Measurements from ENCODE around the gene GEMIN5. TPM values are rescaled to one million over a fixed set of nuclear protein-coding genes. Genes with fewer than 3 reads are reported as not detected.

Gene GEMIN5
- total and polyA plus RNA-seq, 2 of the 4 experiments (the other 2 are of a cell fraction): 9.0 to 31.5 TPM

- CTCF ChIA-PET: no interaction called here
- no peak overlapping the region for H2AK9ac ChIP-seq (replicated peaks; ENCODE audit: low read depth, low read length, poor library complexity)
Observed at GRCh38 chr5:154895606-154896561, 42.1 kb downstream of the GEMIN5 start.

More at GRCh38 chr5:154895606-154896561, 42.1 kb downstream of the GEMIN5 start:
- DNase-seq (no peak), ATAC-seq (ENCODE audit: low read depth) (no peak)
- no peaks in the 10 kb centered on the region for H3K27me3 ChIP-seq (ENCODE audit: control insufficient read depth, insufficient read depth, low read length)
- WGBS, 2 experiments (ENCODE audit: extremely low coverage in 2 of 2, insufficient read length in 1 of 2): no CpG with 5 or more reads among the region's 14 CpGs
- H2BK15ac ChIP-seq (ENCODE audit: low read depth, low read length): no peak overlapping the region
- H3K4me3 ChIP-seq (ENCODE audit: insufficient read depth, low read depth, low read length): no peak overlapping the region
- in situ Hi-C loops (cut with MboI; ENCODE audit: low sequenced_read_pairs) (no loop called here), intact Hi-C loops (cut with micrococcal nuclease) (no loop called here), dilution Hi-C loops (cut with HindIII; ENCODE audit: low sequenced_read_pairs, unreplicated experiment) (no loop called here)
- H3K9me3 ChIP-seq (ENCODE audit: control insufficient read depth, insufficient read depth, low read length): no peaks in the 10 kb centered on the region
- TF ChIP-seq SMC3 (IDR thresholded peaks at IDR 0.05; ENCODE audit: low read depth, low read length) (no peak), USF2 (IDR thresholded peaks at IDR 0.05; ENCODE audit: low read depth, low read length) (no peak), CHD1 (IDR thresholded peaks at IDR 0.05; ENCODE audit: low read depth, low read length) (no peak), MAZ (IDR thresholded peaks at IDR 0.05; ENCODE audit: borderline replicate concordance, low read depth, low read length) (no peak)
- no peak overlapping the region for H3K27ac ChIP-seq (ENCODE audit: insufficient read depth, low read length)
- H4K20me1 ChIP-seq (ENCODE audit: insufficient read depth, low read length): no peaks in the 10 kb centered on the region
- no peak overlapping the region for H2AK5ac ChIP-seq (ENCODE audit: low read depth, low read length)
- H3K14ac ChIP-seq (replicated peaks; ENCODE audit: low read depth, low read length): no peak overlapping the region
- H3K79me1 ChIP-seq (ENCODE audit: low read depth in 1 of 2, low read length in 2 of 2): no peaks in the 10 kb centered on the region
- H2BK5ac ChIP-seq (ENCODE audit: low read depth, low read length, poor library complexity, severe bottlenecking): no peak overlapping the region
- POLR2A ChIA-PET (ENCODE audit: unreplicated experiment): interaction anchor here (0.6 kb wide), 1 partner anchor 8 kb away, joined by 5 read pairs; no protein-coding TSS in a partner anchor
- no peak overlapping the region for H2BK120ac ChIP-seq (ENCODE audit: low read depth, low read length)
- no TSS peak for BruUV-seq (replicated peaks)
- H3K18ac ChIP-seq (ENCODE audit: low read depth, low read length): no peak overlapping the region
- no peak overlapping the region for H3K23ac ChIP-seq (ENCODE audit: low read depth, low read length)
- no peak overlapping the region for H2AFZ ChIP-seq (replicated peaks; ENCODE audit: low read length, poor library complexity)
- no peaks in the 10 kb centered on the region for H3K4me1 ChIP-seq (ENCODE audit: control insufficient read depth, insufficient read depth, low read length)
- H3K9ac ChIP-seq (ENCODE audit: low read depth, low read length): no peak overlapping the region
- peaks cover 42% of the 10 kb centered on the region for H3K36me3 ChIP-seq (ENCODE audit: control insufficient read depth, insufficient read depth, low read length)
- no peak overlapping the region for H4K8ac ChIP-seq (ENCODE audit: low read depth in 2 of 2, low read length in 2 of 2)
- H3K4me2 ChIP-seq (ENCODE audit: low read depth, low read length): no peak overlapping the region
- no peak overlapping the region for H4K91ac ChIP-seq (ENCODE audit: insufficient read depth, low read depth, low read length)
- no peak overlapping the region for H4K5ac ChIP-seq (ENCODE audit: low read depth, low read length)
- H3K9me1 ChIP-seq (ENCODE audit: insufficient read depth, low read length): no peaks in the 10 kb centered on the region; the same call in 1 of the 2 replicates
- H2BK20ac ChIP-seq (ENCODE audit: low read depth, low read length): no peak overlapping the region
- no peak overlapping the region for H3K56ac ChIP-seq (ENCODE audit: extremely low read depth, insufficient read depth, low read length)
- H3K4ac ChIP-seq (ENCODE audit: low read depth, low read length): no peak overlapping the region

Data from IMR-90 (cell line).